K562 (cell line): ENCODE measurements around the gene FNBP1. TPM values are rescaled to one million over a fixed set of nuclear protein-coding genes. Genes with fewer than 3 reads are reported as not detected.

ENCODE experiments used
- ARID3B ChIP-seq: fragments of 250-450 bp; sonication (Bioruptor Pico); IDR thresholded peaks from 2 replicates; pipeline ENCODE4 v1.4.0; 2020; ENCODE audit warnings: borderline replicate concordance
- CLOCK ChIP-seq: fragments of 250-450 bp; sonication (Bioruptor Pico); IDR thresholded peaks from 2 replicates; pipeline ENCODE4 v1.4.0; 2020; ENCODE audit warnings: mild to moderate bottlenecking, moderate library complexity, borderline replicate concordance
- DEAF1 ChIP-seq: fragments of 450-650 bp; formaldehyde crosslinking; IDR thresholded peaks from 2 replicates; pipeline ENCODE4 v1.4.0; 2020; ENCODE audit warnings: mild to moderate bottlenecking, moderate library complexity
- RAD51 ChIP-seq: fragments of 450-650 bp; IDR thresholded peaks from 2 replicates; pipeline ENCODE4 v1.7.1; 2016; ENCODE audit warnings: low read depth, mild to moderate bottlenecking, borderline replicate concordance
- SRSF3 ChIP-seq: fragments of 200-400 bp; formaldehyde crosslinking; IDR thresholded peaks from 2 replicates; pipeline ENCODE4 v1.6.1; 2016; ENCODE audit warnings: mild to moderate bottlenecking, low read length, moderate library complexity; ENCODE audit not compliant: insufficient read depth
- polyA plus RNA-seq, 8 experiments: library from polyadenylated mRNA; depleted of rRNA in 4 of 8; stranded (reverse) in 5 of 8; unstranded in 3 of 8; fragments of >200 nt; fragmentation: Nextera tagmentation in 2 of 8; fragmentation: Illumina TruSeq in 1 of 8; extraction: Ambion mirVana in 2 of 8; extraction: Trizol in 1 of 8; gene quantifications; 2 replicates each; pipeline versions ENCODE4 v1.2.1 to v1.2.3, GENCODE V29; 2011 to 2014; ENCODE audit warnings: inconsistent platforms in 1 of 8, missing spikeins in 1 of 8
- total RNA-seq, 7 experiments: library from RNA; depleted of rRNA in 6 of 7; stranded (reverse); fragments of >200 nt in 6 of 7; fragmentation: Illumina TruSeq in 2 of 7; extraction: Trizol in 2 of 7; gene quantifications; 2 replicates each; pipeline versions ENCODE4 v1.2.1 to v1.2.3, GENCODE V29; 2011 to 2021; ENCODE audit warnings: low replicate concordance in 1 of 7

FNBP1 gene
- total and polyA plus RNA-seq, 9 of the 15 experiments (the other 6 are each of a cell fraction or from before 2014, with no cell fraction given): 1.8 to 14.9 (median 7.6) TPM

- no peak for TF ChIP-seq DEAF1 (CRISPR knock-in tag)
- TF ChIP-seq CLOCK (CRISPR knock-in tag): no peak
- no peak for TF ChIP-seq ARID3B (CRISPR knock-in tag)
- no peak for TF ChIP-seq SRSF3
- TF ChIP-seq RAD51: no peak
These were observed 48.1 kb downstream of the FNBP1 start (continued) for GRCh38 chr9:129994882-129995281.
